ENCODE data around the gene PDGFC.

The PDGFC gene

DNA sequence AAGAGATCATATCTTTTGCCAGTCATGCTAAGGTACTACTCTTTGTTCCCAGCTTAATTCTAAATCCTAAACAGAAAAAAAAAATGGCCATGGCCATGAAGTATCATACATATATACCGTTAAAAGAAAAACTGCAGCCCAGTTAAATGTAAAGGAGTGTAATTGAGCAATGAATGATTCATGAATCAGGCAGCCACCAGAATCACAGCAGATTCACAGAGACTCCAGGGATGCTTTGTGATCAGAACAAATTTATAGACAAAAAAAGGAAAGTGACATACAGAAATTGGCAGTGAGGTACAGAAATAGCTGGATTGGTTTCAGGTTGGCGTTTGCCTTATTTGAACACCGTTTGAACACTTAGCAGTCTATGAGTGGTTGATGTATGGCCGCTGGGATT lies 42.1 kb upstream of the PDGFC start:
- Histone ChIP-seq H3K9ac (no peak overlapping the region), H2AFZ (ENCODE audit: low read depth) (no peak overlapping the region), H3K79me2 (ENCODE audit: insufficient read depth, low read depth) (no peaks in the 10 kb centered on the region), H3K27me3 (ENCODE audit: insufficient read depth, low read depth) (no peaks in the 10 kb centered on the region), H3K4me3 (IDR thresholded peaks at IDR 0.05; ENCODE audit: insufficient read depth, low read depth, low read length) (no peak overlapping the region), H3K4me2 (no peak overlapping the region), H3K27ac (no peak overlapping the region), H3K36me3 (ENCODE audit: insufficient read depth) (no peaks in the 10 kb centered on the region), H4K20me1 (ENCODE audit: insufficient read depth) (no peaks in the 10 kb centered on the region), H3K4me1 (ENCODE audit: low read depth, poor library complexity, severe bottlenecking) (peaks cover 13% of the 10 kb centered on the region)
- TF ChIP-seq, protein P1, sequence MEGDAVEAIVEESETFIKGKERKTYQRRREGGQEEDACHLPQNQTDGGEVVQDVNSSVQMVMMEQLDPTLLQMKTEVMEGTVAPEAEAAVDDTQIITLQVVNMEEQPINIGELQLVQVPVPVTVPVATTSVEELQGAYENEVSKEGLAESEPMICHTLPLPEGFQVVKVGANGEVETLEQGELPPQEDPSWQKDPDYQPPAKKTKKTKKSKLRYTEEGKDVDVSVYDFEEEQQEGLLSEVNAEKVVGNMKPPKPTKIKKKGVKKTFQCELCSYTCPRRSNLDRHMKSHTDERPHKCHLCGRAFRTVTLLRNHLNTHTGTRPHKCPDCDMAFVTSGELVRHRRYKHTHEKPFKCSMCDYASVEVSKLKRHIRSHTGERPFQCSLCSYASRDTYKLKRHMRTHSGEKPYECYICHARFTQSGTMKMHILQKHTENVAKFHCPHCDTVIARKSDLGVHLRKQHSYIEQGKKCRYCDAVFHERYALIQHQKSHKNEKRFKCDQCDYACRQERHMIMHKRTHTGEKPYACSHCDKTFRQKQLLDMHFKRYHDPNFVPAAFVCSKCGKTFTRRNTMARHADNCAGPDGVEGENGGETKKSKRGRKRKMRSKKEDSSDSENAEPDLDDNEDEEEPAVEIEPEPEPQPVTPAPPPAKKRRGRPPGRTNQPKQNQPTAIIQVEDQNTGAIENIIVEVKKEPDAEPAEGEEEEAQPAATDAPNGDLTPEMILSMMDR (conservative IDR thresholded peaks at IDR 0.05; ENCODE audit: low read depth, low read length), result no peak

DNA sequence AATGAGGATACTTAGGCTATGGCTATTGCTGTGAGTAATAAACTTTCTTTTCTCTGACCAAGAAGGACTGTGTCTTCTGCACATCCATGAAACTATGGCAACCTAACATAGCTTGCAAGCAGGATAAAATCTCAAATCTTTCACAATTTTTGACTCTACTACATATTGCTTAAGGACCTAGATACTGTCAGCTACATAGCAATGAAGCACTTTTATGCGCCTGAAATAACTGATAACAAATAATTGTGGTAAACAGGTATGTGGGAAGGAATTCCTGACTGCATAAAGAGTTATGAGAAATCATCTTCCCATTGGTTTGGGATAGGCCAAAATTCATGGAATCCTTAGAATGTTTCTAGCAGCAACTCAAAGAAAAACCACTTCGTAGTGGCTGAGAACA lies 41.2 kb upstream of the PDGFC start:
- H3K4me3 ChIP-seq (IDR thresholded peaks at IDR 0.05; ENCODE audit: insufficient read depth, low read depth, low read length), result no peak overlapping the region
- no peak overlapping the region for H3K9ac ChIP-seq
- peaks cover 13% of the 10 kb centered on the region for H3K4me1 ChIP-seq (ENCODE audit: low read depth, poor library complexity, severe bottlenecking)
- H3K4me2 ChIP-seq, result no peak overlapping the region
- no peaks in the 10 kb centered on the region for H3K27me3 ChIP-seq (ENCODE audit: insufficient read depth, low read depth)
- no peaks in the 10 kb centered on the region for H4K20me1 ChIP-seq (ENCODE audit: insufficient read depth)
- H3K27ac ChIP-seq, result no peak overlapping the region
- no peaks in the 10 kb centered on the region for H3K36me3 ChIP-seq (ENCODE audit: insufficient read depth)
- TF ChIP-seq, protein P1 (conservative IDR thresholded peaks at IDR 0.05; ENCODE audit: low read depth, low read length), result no peak
- no peaks in the 10 kb centered on the region for H3K79me2 ChIP-seq (ENCODE audit: insufficient read depth, low read depth)
- no peak overlapping the region for H2AFZ ChIP-seq (ENCODE audit: low read depth)

DNA sequence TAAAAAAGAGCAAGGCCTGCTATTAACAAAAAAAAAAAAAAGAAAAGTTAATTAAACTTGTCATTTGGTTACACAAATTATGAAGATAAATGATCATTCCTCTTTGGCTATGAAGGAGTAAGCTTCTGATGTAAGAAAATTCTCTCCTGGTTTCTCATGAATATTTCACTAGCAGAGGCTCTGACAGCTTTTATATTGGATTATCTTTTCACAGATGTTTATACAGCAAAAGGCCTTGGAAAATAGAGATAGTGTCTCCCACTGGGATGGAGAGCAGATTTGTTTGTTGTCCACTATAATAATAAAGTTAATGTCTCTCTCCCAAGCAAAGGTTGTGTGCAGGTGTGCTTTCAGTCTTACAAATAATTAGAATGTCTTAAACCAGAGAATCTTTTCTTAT lies 40.7 kb upstream of the PDGFC start:
- no peak overlapping the region for H3K9ac ChIP-seq
- H3K27ac ChIP-seq, result no peak overlapping the region

DNA sequence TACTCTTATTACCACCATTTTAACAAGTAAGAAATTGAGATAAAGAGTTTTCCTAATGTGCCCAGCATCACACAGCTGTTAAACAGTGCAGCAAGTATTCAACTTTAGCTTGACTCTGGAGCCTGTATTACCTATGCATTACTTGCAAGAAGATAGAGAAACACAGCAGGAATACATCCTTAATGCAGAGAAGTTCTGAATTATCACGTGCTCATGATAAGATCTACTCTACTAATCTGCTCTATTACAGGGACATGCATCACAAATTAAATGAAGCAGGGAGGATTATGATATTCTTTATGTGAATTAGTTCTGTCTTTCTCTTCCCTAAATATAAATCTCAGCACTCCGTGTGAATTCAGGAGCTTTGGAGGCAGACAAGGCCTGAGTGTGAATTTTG lies 39.0 kb upstream of the PDGFC start:
- H3K4me2 ChIP-seq, result no peak overlapping the region
- TF ChIP-seq, protein P1 (conservative IDR thresholded peaks at IDR 0.05; ENCODE audit: low read depth, low read length), result no peak
- H3K9ac ChIP-seq, result no peak overlapping the region
- no peak overlapping the region for H3K27ac ChIP-seq
- H3K79me2 ChIP-seq (ENCODE audit: insufficient read depth, low read depth), result no peaks in the 10 kb centered on the region
- no peak overlapping the region for H3K4me3 ChIP-seq (IDR thresholded peaks at IDR 0.05; ENCODE audit: insufficient read depth, low read depth, low read length)
- no peaks in the 10 kb centered on the region for H4K20me1 ChIP-seq (ENCODE audit: insufficient read depth)
- H3K4me1 ChIP-seq (ENCODE audit: low read depth, poor library complexity, severe bottlenecking), result peaks cover 9% of the 10 kb centered on the region
- no peaks in the 10 kb centered on the region for H3K27me3 ChIP-seq (ENCODE audit: insufficient read depth, low read depth)
- no peaks in the 10 kb centered on the region for H3K36me3 ChIP-seq (ENCODE audit: insufficient read depth)
- no peak overlapping the region for H2AFZ ChIP-seq (ENCODE audit: low read depth)

More for the DNA sequence above, 40.7 kb upstream of the PDGFC start:
- Histone ChIP-seq H3K36me3 (ENCODE audit: insufficient read depth) (no peaks in the 10 kb centered on the region), H3K79me2 (ENCODE audit: insufficient read depth, low read depth) (no peaks in the 10 kb centered on the region), H3K4me2 (no peak overlapping the region), H3K27me3 (ENCODE audit: insufficient read depth, low read depth) (no peaks in the 10 kb centered on the region), H4K20me1 (ENCODE audit: insufficient read depth) (no peaks in the 10 kb centered on the region), H2AFZ (ENCODE audit: low read depth) (no peak overlapping the region), H3K4me1 (ENCODE audit: low read depth, poor library complexity, severe bottlenecking) (peaks cover 13% of the 10 kb centered on the region), H3K4me3 (IDR thresholded peaks at IDR 0.05; ENCODE audit: insufficient read depth, low read depth, low read length) (no peak overlapping the region)
- TF ChIP-seq, protein P1 (conservative IDR thresholded peaks at IDR 0.05; ENCODE audit: low read depth, low read length), result no peak
